CD4-positive, alpha-beta T cell treated with Interleukin-4 for 1 hour (primary cell): Measurements from ENCODE around the gene PYGO1.
"Not testable (repeated sequence)": the region's sequence is repeated elsewhere in the genome, so short reads cannot be mapped to it uniquely, and the experiment has no call there.

ENCODE experiments used
- DNase-seq, 2 donors: peaks; one replicate each; pipeline ENCODE4 v3.0.0-alpha.2; 2020 to 2022

Gene PYGO1

GRCh38 chr15:55505407-55505806, 82.7 kb downstream of the PYGO1 start:
- not testable (repeated sequence) for DNase-seq

DNA sequence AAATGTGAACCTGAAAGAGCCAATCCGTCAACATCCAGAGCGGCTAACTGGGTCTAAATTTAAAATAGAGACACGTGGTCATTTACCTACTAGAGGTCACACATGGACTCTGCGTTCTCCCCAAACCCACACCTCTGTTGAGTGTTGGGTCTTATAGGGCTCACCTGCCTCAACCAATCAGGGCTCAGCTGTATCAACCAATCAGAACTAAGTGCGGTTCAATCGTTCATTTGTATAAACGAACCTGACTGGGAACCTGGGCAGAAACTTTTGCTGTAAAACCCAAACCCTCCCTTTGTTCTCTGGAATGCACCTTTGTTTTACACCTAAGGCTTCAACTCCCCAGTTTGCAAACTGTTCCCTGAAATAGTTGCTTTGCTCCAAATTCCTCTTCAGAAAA, 89.0 kb downstream of the PYGO1 start:
- no peak for DNase-seq

GRCh38 chr15:55498109-55498938, 89.8 kb downstream of the PYGO1 start:
- DNase-seq: peak; percentile 70 to 79

DNA sequence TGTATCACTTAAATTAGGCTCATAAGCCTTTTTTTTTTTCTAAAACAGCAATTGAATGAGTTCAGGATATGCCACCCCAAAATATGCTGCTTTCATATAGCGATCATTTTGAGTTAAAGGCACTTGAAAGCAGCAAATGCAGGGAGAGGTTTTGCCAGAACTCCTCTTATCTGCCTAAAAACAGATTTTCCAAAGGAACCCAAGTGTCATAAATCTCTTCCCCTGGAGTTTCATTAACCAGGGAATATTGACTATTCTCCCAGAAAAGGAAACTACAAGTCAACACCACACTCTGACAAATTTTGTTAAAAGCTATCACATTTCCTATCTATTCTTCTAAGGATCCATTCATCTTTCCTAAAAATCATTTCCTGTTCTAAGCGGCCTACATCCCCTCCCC, 91.4 kb downstream of the PYGO1 start:
- DNase-seq: no peak

GRCh38 chr15:55494931-55495330, 93.2 kb downstream of the PYGO1 start:
- no peak for DNase-seq

DNA sequence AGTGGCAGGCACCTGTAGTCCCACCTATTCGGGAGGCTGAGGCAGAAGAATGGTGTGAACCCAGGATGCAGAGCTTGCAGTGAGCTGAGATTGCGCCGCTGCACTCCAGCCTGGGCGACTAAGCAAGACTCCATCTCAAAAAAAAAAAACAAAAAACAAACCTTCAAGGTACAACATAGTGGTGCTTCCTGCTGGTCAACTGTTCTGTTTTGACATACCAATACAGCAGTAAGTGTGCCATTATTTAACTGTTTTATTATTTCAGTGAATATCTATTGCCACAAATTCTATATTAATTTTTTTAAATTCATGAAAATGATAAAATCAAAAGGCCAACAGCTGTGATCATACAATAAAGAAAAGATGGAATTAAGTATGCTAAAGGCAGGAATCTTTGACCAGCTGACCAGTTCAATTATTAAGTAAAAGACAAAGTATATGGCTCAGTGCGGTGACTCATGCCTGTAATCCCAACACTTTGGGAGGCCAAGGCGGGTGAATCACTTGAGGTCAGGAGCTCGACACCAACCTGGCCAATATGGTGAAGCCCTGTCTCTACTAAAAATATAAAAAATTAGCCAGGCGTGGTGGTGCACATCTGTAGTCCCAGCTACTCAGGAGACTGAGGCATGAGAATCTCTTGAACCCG, 99.1 kb downstream of the PYGO1 start:
- DNase-seq: not testable (repeated sequence)
